ENCODE measurements around the gene KCNIP4.

The KCNIP4 gene

DNA sequence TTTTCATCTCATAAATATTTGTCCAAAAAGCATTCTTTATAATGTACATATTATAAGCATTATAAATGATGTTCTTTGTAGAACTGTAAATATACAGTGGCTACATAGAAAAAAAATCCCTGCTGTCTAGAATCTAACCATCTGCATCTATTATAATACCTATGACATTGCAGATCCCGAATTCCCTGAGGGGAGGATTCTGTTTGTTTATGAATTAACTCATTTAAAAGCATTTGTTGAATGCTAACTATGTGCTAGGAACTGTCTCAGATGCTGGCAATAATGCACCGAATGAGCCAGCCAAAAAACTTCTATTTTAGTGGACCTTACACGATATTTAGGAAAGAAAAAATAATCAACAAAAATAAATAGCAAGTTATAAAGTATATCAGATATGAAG is 1058.7 kb downstream of the KCNIP4 start:
- H3K9me3 ChIP-seq (ENCODE audit: control insufficient read depth, low read length) = no peaks in the 10 kb centered on the region
- no CpG with 5 or more reads among the region's 3 CpGs for WGBS, 2 experiments (ENCODE audit: insufficient coverage in 2 of 2)
- H3K4me3 ChIP-seq (ENCODE audit: extremely low read depth, insufficient read depth, low read length, poor library complexity, severe bottlenecking) = no peak overlapping the region

DNA sequence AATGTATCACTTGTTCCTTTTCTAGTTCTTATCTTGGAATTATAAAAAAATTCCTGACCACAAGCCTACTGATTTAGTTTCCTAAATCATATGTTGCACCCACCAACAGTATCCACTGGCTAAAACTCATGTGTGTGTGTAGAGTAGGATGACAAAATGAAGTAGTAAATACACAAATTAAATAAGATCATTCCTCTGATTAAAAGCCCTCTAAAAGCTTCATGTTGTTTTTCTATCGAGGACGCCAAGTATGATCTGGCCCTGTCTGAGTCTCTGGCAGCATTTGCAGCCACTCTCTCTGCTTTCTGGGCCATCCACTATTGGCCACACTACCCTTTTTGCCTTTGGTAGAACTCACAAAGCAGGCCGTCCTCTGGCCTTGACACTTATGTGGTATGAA is 1064.9 kb downstream of the KCNIP4 start:
- WGBS, 2 experiments (ENCODE audit: insufficient coverage in 2 of 2) = 92 to 95% methylated on average over 2 of the region's 3 CpGs

More for the DNA sequence above, 1058.7 kb downstream of the KCNIP4 start:
- Histone ChIP-seq H3K27ac (ENCODE audit: low read depth, low read length, severe bottlenecking) (no peak overlapping the region), H3K36me3 (ENCODE audit: control insufficient read depth, insufficient read depth, low read length) (no peaks in the 10 kb centered on the region), H3K4me1 (ENCODE audit: control insufficient read depth, insufficient read depth, low read length, poor library complexity, severe bottlenecking) (no peaks in the 10 kb centered on the region)

DNA sequence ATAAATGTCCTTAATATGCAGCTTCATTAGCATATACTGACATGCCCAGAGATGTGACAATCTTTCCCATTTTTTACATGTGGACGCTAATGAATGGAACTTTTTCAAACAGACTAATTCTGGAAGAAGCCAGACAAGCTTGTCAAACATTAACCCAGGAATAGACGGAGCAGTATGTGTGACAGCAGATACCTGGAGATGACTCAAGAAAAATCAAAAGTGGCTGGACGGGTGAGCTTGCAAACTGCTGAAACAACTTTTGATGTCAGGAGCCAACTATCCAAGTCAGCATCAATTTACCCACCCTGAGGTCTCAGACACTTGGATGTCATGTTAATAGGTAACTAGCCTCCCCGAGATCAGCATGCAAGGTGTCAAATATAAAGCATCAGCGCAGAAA is 1065.3 kb downstream of the KCNIP4 start:
- Histone ChIP-seq H3K36me3 (ENCODE audit: control insufficient read depth, insufficient read depth, low read length) (no peaks in the 10 kb centered on the region), H3K4me1 (ENCODE audit: control insufficient read depth, insufficient read depth, low read length, poor library complexity, severe bottlenecking) (no peaks in the 10 kb centered on the region), H3K27ac (ENCODE audit: low read depth, low read length, severe bottlenecking) (no peak overlapping the region), H3K9me3 (ENCODE audit: control insufficient read depth, low read length) (no peaks in the 10 kb centered on the region), H3K4me3 (ENCODE audit: extremely low read depth, insufficient read depth, low read length, poor library complexity, severe bottlenecking) (no peak overlapping the region)
- 88 to 91% methylated on average over 3 to 4 of the region's 5 CpGs for WGBS, 2 experiments (ENCODE audit: insufficient coverage in 2 of 2)

More for the DNA sequence above, 1064.9 kb downstream of the KCNIP4 start:
- H3K36me3 ChIP-seq (ENCODE audit: control insufficient read depth, insufficient read depth, low read length) = no peaks in the 10 kb centered on the region
- no peaks in the 10 kb centered on the region for H3K4me1 ChIP-seq (ENCODE audit: control insufficient read depth, insufficient read depth, low read length, poor library complexity, severe bottlenecking)
- no peaks in the 10 kb centered on the region for H3K9me3 ChIP-seq (ENCODE audit: control insufficient read depth, low read length)
- H3K4me3 ChIP-seq (ENCODE audit: extremely low read depth, insufficient read depth, low read length, poor library complexity, severe bottlenecking) = no peak overlapping the region
- H3K27ac ChIP-seq (ENCODE audit: low read depth, low read length, severe bottlenecking) = no peak overlapping the region

DNA sequence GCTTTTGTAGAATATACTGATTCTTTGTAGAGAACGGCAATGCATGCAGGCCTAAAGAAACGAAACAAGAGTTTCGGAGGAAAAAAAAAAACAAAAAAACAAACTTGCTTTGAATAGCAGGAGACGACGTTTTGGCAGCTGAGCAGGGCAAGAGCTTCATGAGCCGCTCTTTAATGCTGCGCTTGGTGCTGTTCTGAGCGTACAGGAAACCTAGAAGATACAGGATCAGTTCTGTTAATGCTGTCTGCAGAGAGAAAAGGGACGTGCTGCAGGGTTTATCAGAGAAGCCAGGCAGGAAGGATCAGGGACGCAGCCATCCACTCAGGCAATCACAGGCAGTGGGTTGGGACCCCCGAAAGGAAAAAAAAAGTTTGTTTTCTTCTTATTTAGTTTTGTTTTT is 1066.1 kb downstream of the KCNIP4 start:
- Histone ChIP-seq H3K36me3 (ENCODE audit: control insufficient read depth, insufficient read depth, low read length) (no peaks in the 10 kb centered on the region), H3K4me3 (ENCODE audit: extremely low read depth, insufficient read depth, low read length, poor library complexity, severe bottlenecking) (no peak overlapping the region), H3K9me3 (ENCODE audit: control insufficient read depth, low read length) (no peaks in the 10 kb centered on the region), H3K4me1 (ENCODE audit: control insufficient read depth, insufficient read depth, low read length, poor library complexity, severe bottlenecking) (no peaks in the 10 kb centered on the region), H3K27ac (ENCODE audit: low read depth, low read length, severe bottlenecking) (no peak overlapping the region)
- WGBS, 2 experiments (ENCODE audit: insufficient coverage in 2 of 2) = 88 to 90% methylated on average over 9 to 10 of the region's 11 CpGs

DNA sequence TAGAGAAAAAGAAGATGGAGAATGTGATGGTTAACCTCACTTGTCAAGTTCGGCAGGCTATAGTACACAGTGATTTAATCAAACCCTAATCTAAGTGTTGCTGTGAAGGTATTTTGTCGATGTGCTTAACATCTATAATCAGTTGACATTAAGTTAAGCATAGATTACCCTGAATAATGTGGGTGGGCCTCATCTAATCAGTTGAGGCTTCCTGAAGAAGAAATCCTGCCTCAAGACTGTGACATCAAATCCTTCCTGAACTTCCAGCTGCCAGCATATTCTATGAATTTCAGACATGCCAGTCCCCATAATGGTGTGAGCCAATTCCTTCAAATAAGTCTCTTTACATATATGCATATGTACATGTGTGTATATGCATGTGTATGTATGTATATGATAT is 1066.9 kb downstream of the KCNIP4 start:
- Histone ChIP-seq H3K4me3 (ENCODE audit: extremely low read depth, insufficient read depth, low read length, poor library complexity, severe bottlenecking) (no peak overlapping the region), H3K36me3 (ENCODE audit: control insufficient read depth, insufficient read depth, low read length) (no peaks in the 10 kb centered on the region), H3K27ac (ENCODE audit: low read depth, low read length, severe bottlenecking) (no peak overlapping the region), H3K4me1 (ENCODE audit: control insufficient read depth, insufficient read depth, low read length, poor library complexity, severe bottlenecking) (no peaks in the 10 kb centered on the region), H3K9me3 (ENCODE audit: control insufficient read depth, low read length) (no peaks in the 10 kb centered on the region)
- no CpG with 5 or more reads among the region's 2 CpGs for WGBS, 2 experiments (ENCODE audit: insufficient coverage in 2 of 2)

DNA sequence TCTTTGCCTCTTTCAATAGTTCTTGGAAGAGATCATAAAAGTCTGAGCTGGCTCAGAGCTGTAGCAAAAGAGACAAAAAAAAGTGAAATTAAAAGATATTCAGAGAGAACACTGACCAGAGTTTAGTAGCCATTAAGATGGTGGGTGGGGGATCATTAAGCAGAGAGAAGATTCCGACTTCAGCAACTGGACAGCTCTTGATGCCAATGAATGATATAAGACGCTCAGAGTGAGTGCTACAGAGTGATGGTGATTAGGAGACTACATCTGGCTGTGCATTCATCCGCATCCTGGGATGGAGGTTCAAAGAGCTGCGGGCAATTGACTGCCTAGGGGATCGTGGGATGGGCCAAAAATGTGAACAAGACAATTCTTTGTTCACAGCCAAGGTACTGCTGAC is 1069.8 kb downstream of the KCNIP4 start:
- 51 to 64% methylated on average over 4 to 5 of the region's 5 CpGs for WGBS, 2 experiments (ENCODE audit: insufficient coverage in 2 of 2)
- Histone ChIP-seq H3K27ac (ENCODE audit: low read depth, low read length, severe bottlenecking) (no peak overlapping the region), H3K36me3 (ENCODE audit: control insufficient read depth, insufficient read depth, low read length) (no peaks in the 10 kb centered on the region), H3K4me3 (ENCODE audit: extremely low read depth, insufficient read depth, low read length, poor library complexity, severe bottlenecking) (no peak overlapping the region), H3K4me1 (ENCODE audit: control insufficient read depth, insufficient read depth, low read length, poor library complexity, severe bottlenecking) (no peaks in the 10 kb centered on the region), H3K9me3 (ENCODE audit: control insufficient read depth, low read length) (no peaks in the 10 kb centered on the region)

DNA sequence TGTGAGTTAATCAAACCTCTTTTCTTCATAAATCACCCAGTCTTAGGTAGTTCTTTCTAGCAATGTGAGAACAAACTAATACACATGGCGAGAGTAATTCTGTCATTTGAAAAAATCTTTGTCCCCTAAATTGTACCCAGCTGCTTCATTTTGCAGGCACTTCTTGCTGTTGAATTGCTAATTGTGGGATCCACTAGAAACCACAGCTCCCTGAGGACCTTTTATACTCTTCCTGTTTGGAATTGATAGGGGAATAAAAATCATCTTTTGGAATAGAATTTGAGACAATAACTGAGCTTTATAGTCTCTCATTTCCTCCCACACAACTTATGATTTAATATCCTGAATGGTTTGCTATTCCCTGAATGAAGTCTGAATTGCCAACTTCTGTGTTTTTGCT is 1078.1 kb downstream of the KCNIP4 start:
- Histone ChIP-seq H3K9me3 (ENCODE audit: control insufficient read depth, low read length) (no peaks in the 10 kb centered on the region), H3K27ac (ENCODE audit: low read depth, low read length, severe bottlenecking) (no peak overlapping the region), H3K4me3 (ENCODE audit: extremely low read depth, insufficient read depth, low read length, poor library complexity, severe bottlenecking) (no peak overlapping the region), H3K4me1 (ENCODE audit: control insufficient read depth, insufficient read depth, low read length, poor library complexity, severe bottlenecking) (no peaks in the 10 kb centered on the region), H3K36me3 (ENCODE audit: control insufficient read depth, insufficient read depth, low read length) (no peaks in the 10 kb centered on the region)
- WGBS, 2 experiments (ENCODE audit: insufficient coverage in 2 of 2) = 40% methylated on average over 1 of the region's 1 CpG; no CpG with 5 or more reads in 1 of the 2 experiments

DNA sequence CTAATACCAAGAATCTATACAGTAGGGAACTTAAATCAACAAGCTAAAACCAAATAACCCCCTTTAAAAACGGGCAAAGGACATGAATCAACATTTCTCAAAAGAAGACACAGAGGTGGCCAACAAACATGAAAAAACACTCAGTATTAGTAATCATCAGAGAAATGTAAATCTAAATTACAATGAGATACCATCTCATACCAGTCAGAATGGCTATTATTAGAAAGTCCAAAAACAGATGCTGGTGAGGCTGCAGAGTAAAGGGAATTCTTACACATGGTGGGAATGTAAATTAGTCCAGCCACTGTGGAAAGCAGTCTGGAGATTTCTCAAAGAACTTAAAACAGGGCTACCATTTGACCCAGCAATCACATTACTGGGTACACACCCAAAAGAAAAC is 1080.5 kb downstream of the KCNIP4 start:
- Histone ChIP-seq H3K9me3 (ENCODE audit: control insufficient read depth, low read length) (no peaks in the 10 kb centered on the region), H3K4me3 (ENCODE audit: extremely low read depth, insufficient read depth, low read length, poor library complexity, severe bottlenecking) (no peak overlapping the region), H3K27ac (ENCODE audit: low read depth, low read length, severe bottlenecking) (no peak overlapping the region), H3K36me3 (ENCODE audit: control insufficient read depth, insufficient read depth, low read length) (no peaks in the 10 kb centered on the region), H3K4me1 (ENCODE audit: control insufficient read depth, insufficient read depth, low read length, poor library complexity, severe bottlenecking) (no peaks in the 10 kb centered on the region)
- WGBS, 2 experiments (ENCODE audit: insufficient coverage in 2 of 2) = no CpG with 5 or more reads among the region's 1 CpG

DNA sequence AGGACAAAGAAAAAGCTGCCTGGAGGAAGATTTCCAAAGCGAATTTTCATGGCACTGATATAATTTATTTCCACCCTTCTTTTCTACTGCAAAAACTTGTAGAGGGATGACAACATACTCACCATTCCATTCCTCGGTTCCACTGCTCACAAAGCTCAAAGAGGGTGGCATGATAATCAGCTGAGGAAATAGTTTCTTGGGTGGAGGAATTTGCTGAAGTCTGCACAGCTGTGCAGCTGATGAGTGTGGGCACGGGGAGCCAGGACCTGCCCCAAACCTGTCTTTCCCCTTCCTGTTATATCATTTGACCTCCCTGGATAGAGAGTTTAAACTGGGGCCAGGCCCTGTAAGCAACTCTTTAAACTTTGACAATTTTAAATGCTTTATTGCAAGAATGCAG is 1087.7 kb downstream of the KCNIP4 start:
- no peak overlapping the region for H3K27ac ChIP-seq (ENCODE audit: low read depth, low read length, severe bottlenecking)

DNA sequence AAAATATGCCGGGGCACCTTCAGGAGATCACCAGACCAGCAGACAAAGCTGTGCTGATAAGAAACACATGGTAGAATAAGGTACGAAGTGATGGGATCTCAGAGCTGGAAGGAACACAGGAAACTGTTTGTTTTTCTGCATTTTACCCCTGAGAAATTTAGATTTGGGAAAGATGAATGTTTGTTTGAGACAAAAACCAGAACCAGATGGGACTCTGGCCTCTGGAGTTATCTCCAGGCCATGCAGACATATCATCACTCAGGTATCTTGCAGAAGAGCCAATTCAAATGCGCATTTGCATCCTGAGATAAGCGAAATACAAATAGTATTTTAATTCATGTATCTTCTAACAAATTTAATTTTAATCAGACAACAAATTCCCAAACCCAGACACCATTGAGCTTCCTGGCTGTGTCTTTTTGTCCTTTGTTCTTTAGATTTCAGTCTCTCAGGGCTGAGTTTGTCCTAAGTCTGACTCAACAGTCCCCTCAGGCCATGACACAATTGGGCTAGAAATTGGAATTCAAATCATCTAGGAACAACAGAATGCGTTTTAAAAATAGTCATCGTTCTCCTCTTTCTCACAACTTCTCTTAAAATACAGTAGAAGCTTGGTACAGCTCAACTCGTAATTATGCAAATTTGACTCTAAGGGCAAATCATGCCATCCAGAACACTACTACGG is 1089.3 kb downstream of the KCNIP4 start:
- Histone ChIP-seq H3K9me3 (ENCODE audit: control insufficient read depth, low read length) (no peaks in the 10 kb centered on the region), H3K4me3 (ENCODE audit: extremely low read depth, insufficient read depth, low read length, poor library complexity, severe bottlenecking) (no peak overlapping the region), H3K4me1 (ENCODE audit: control insufficient read depth, insufficient read depth, low read length, poor library complexity, severe bottlenecking) (peaks cover 4% of the 10 kb centered on the region), H3K27ac (ENCODE audit: low read depth, low read length, severe bottlenecking) (no peak overlapping the region), H3K36me3 (ENCODE audit: control insufficient read depth, insufficient read depth, low read length) (no peaks in the 10 kb centered on the region)
- 88 to 94% methylated on average over 5 to 6 of the region's 8 CpGs for WGBS, 2 experiments (ENCODE audit: insufficient coverage in 2 of 2)

More for the DNA sequence above, 1087.7 kb downstream of the KCNIP4 start:
- Histone ChIP-seq H3K4me1 (ENCODE audit: control insufficient read depth, insufficient read depth, low read length, poor library complexity, severe bottlenecking) (peaks cover 4% of the 10 kb centered on the region), H3K4me3 (ENCODE audit: extremely low read depth, insufficient read depth, low read length, poor library complexity, severe bottlenecking) (no peak overlapping the region), H3K36me3 (ENCODE audit: control insufficient read depth, insufficient read depth, low read length) (no peaks in the 10 kb centered on the region), H3K9me3 (ENCODE audit: control insufficient read depth, low read length) (no peaks in the 10 kb centered on the region)
- 20 to 100% methylated on average over 1 of the region's 3 CpGs for WGBS, 2 experiments (ENCODE audit: insufficient coverage in 2 of 2)

DNA sequence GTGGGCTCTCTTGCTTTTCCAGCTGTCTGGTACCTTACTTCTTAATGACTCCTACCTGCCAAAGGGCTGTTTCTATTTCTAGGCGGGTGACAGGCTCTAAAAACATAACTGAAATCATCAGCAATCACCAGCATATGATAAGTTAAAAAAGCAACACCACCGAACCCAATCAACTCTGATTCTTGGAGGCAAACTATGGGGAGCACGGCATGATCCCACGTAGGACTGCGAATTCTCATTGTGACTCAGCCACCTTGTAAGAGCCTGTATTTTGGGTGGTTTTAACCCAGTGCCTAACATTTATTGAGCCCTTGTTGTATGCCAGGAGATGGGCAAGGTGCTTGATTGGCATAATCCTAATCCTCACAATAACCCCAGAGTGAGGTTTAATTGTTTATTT is 1091.5 kb downstream of the KCNIP4 start:
- peaks cover 4% of the 10 kb centered on the region for H3K4me1 ChIP-seq (ENCODE audit: control insufficient read depth, insufficient read depth, low read length, poor library complexity, severe bottlenecking)
- peaks cover 3% of the 10 kb centered on the region for H3K9me3 ChIP-seq (ENCODE audit: control insufficient read depth, low read length)
- H3K36me3 ChIP-seq (ENCODE audit: control insufficient read depth, insufficient read depth, low read length) = no peaks in the 10 kb centered on the region
- 91% methylated on average over 5 of the region's 5 CpGs; no CpG with 5 or more reads in 1 of the 2 experiments for WGBS, 2 experiments (ENCODE audit: insufficient coverage in 2 of 2)
- H3K27ac ChIP-seq (ENCODE audit: low read depth, low read length, severe bottlenecking) = no peak overlapping the region
- H3K4me3 ChIP-seq (ENCODE audit: extremely low read depth, insufficient read depth, low read length, poor library complexity, severe bottlenecking) = no peak overlapping the region

Measured in mesodermal cell (in vitro differentiated cells).